ENCODE measurements around the gene ZNF354C. TPM values are rescaled to one million over a fixed set of nuclear protein-coding genes. Genes with fewer than 3 reads are reported as not detected.

ZNF354C gene
- total and polyA plus RNA-seq, 2 of the 13 experiments (the other 11 are each of a cell fraction or from before 2014, with no cell fraction given): 0.02 TPM; not detected in 1

DNA sequence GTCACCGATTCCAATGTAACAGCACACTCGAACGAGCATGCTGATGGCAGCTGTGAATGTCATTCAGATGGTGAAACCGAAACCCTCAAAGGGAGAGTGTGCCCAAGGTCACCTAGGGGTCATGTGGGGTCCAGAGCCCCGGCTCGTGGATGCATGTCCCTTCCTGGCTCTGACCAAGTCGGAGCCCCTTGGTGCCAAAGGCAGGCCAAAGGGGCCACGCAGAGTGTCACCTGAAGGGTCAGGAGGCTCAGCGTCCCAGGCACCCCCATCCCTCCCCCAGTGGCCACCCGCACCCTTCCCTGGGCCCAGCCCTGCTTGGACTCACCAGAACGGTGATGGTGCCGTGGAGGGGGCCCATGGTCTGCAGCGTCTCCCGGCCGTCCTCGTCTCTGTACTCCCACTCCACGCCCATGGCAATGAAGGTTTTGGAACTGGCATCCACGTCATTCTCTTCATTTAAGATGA, 69.5 kb downstream of the ZNF354C start (continued):
- TF ChIP-seq, protein P1, sequence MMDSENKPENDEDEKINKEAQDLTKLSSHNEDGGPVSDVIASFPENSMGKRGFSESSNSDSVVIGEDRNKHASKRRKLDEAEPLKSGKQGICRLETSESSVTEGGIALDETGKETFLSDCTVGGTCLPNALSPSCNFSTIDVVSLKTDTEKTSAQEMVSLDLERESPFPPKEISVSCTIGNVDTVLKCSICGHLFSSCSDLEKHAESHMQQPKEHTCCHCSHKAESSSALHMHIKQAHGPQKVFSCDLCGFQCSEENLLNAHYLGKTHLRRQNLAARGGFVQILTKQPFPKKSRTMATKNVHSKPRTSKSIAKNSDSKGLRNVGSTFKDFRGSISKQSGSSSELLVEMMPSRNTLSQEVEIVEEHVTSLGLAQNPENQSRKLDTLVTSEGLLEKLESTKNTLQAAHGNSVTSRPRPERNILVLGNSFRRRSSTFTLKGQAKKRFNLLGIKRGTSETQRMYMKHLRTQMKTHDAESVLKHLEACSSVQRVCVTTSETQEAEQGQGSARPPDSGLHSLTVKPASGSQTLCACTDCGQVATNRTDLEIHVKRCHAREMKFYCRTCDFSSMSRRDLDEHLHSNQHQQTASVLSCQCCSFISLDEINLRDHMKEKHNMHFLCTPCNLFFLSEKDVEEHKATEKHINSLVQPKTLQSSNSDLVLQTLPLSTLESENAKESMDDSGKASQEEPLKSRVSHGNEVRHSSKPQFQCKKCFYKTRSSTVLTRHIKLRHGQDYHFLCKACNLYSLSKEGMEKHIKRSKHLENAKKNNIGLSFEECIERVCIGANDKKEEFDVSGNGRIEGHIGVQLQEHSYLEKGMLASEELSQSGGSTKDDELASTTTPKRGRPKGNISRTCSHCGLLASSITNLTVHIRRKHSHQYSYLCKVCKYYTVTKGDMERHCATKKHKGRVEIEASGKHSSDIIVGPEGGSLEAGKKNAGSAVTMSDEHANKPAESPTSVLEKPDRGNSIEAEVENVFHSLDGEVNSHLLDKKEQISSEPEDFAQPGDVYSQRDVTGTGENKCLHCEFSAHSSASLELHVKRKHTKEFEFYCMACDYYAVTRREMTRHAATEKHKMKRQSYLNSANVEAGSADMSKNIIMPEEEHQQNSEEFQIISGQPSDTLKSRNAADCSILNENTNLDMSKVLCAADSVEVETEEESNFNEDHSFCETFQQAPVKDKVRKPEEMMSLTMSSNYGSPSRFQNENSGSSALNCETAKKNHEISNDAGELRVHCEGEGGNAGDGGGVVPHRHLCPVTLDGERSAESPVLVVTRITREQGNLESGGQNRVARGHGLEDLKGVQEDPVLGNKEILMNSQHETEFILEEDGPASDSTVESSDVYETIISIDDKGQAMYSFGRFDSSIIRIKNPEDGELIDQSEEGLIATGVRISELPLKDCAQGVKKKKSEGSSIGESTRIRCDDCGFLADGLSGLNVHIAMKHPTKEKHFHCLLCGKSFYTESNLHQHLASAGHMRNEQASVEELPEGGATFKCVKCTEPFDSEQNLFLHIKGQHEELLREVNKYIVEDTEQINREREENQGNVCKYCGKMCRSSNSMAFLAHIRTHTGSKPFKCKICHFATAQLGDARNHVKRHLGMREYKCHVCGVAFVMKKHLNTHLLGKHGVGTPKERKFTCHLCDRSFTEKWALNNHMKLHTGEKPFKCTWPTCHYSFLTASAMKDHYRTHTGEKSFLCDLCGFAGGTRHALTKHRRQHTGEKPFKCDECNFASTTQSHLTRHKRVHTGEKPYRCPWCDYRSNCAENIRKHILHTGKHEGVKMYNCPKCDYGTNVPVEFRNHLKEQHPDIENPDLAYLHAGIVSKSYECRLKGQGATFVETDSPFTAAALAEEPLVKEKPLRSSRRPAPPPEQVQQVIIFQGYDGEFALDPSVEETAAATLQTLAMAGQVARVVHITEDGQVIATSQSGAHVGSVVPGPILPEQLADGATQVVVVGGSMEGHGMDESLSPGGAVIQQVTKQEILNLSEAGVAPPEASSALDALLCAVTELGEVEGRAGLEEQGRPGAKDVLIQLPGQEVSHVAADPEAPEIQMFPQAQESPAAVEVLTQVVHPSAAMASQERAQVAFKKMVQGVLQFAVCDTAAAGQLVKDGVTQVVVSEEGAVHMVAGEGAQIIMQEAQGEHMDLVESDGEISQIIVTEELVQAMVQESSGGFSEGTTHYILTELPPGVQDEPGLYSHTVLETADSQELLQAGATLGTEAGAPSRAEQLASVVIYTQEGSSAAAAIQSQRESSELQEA (CRISPR knock-in tag; IDR thresholded peaks at IDR 0.05; ENCODE audit: not compliant biosample characterization): no peak
- no peak for TF ChIP-seq RORA (CRISPR knock-in tag; IDR thresholded peaks at IDR 0.05)
- no peak for TF ChIP-seq EHMT2 (IDR thresholded peaks at IDR 0.05; ENCODE audit: borderline replicate concordance, low read depth, low read length)
- no peak for TF ChIP-seq ZNF101 (CRISPR knock-in tag; IDR thresholded peaks at IDR 0.05; ENCODE audit: borderline replicate concordance, low read depth)
- no peak for TF ChIP-seq ARHGAP35 (CRISPR knock-in tag; IDR thresholded peaks at IDR 0.05; ENCODE audit: borderline replicate concordance)
- no peak for TF ChIP-seq AGO2 (optimal IDR thresholded peaks at IDR 0.05; ENCODE audit: low read depth, low read length)
- no peak for TF ChIP-seq THAP11 (CRISPR knock-in tag; IDR thresholded peaks at IDR 0.05)
- TF ChIP-seq, protein P2, sequence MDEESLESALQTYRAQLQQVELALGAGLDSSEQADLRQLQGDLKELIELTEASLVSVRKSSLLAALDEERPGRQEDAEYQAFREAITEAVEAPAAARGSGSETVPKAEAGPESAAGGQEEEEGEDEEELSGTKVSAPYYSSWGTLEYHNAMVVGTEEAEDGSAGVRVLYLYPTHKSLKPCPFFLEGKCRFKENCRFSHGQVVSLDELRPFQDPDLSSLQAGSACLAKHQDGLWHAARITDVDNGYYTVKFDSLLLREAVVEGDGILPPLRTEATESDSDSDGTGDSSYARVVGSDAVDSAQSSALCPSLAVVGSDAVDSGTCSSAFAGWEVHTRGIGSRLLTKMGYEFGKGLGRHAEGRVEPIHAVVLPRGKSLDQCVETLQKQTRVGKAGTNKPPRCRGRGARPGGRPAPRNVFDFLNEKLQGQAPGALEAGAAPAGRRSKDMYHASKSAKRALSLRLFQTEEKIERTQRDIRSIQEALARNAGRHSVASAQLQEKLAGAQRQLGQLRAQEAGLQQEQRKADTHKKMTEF (CRISPR knock-in tag; IDR thresholded peaks at IDR 0.05): no peak

All from HepG2 (cell line).